Measurements from ENCODE around the gene THOC5.
"Not testable (repeated sequence)": the region's sequence is repeated elsewhere in the genome, so short reads cannot be mapped to it uniquely, and the experiment has no call there.

THOC5 gene

GRCh38 chr22:29559853-29560252 lies 6.3 kb upstream of the THOC5 start:
- no peak for FAIRE-seq

- FAIRE-seq, result no peak
Observed at GRCh38 chr22:29559030-29559429, 5.5 kb upstream of the THOC5 start.

- FAIRE-seq, result no peak
Observed at GRCh38 chr22:29555065-29555644, 1.6 kb upstream of the THOC5 start.

GRCh38 chr22:29552357-29552756 lies 1.2 kb downstream of the THOC5 start:
- FAIRE-seq, result not testable (repeated sequence)

GRCh38 chr22:29550005-29550404 lies 3.6 kb downstream of the THOC5 start:
- no peak for FAIRE-seq

- FAIRE-seq, result not testable (repeated sequence)
Observed at GRCh38 chr22:29545045-29545444, 8.5 kb downstream of the THOC5 start.

- FAIRE-seq, result no peak
Observed at GRCh38 chr22:29541845-29542244, 11.7 kb downstream of the THOC5 start.

GRCh38 chr22:29539105-29539504 lies 14.5 kb downstream of the THOC5 start:
- FAIRE-seq, result no peak

GRCh38 chr22:29536411-29536810 lies 17.1 kb downstream of the THOC5 start:
- FAIRE-seq, result no peak

- FAIRE-seq, result no peak
Observed at GRCh38 chr22:29531419-29531818, 22.1 kb downstream of the THOC5 start.

GRCh38 chr22:29530716-29531115 lies 22.8 kb downstream of the THOC5 start:
- no peak for FAIRE-seq

GRCh38 chr22:29528144-29528543 lies 25.4 kb downstream of the THOC5 start:
- FAIRE-seq, result no peak

GRCh38 chr22:29524442-29525191 lies 28.9 kb downstream of the THOC5 start:
- no peak for FAIRE-seq

- no peak for FAIRE-seq
Observed at GRCh38 chr22:29523761-29524160, 29.8 kb downstream of the THOC5 start.

GRCh38 chr22:29521526-29521925 lies 32.0 kb downstream of the THOC5 start:
- no peak for FAIRE-seq

GRCh38 chr22:29520851-29521250 lies 32.7 kb downstream of the THOC5 start:
- FAIRE-seq, result no peak

- no peak for FAIRE-seq
Observed at GRCh38 chr22:29519996-29520395, 33.6 kb downstream of the THOC5 start.

GRCh38 chr22:29518427-29518826 lies 35.1 kb downstream of the THOC5 start:
- FAIRE-seq, result no peak

- no peak for FAIRE-seq
Observed at GRCh38 chr22:29517215-29517908, 36.2 kb downstream of the THOC5 start.

- FAIRE-seq, result no peak
Observed at GRCh38 chr22:29512031-29512430, 41.5 kb downstream of the THOC5 start.

GRCh38 chr22:29511126-29511862 lies 42.3 kb downstream of the THOC5 start:
- FAIRE-seq, result no peak

GRCh38 chr22:29510542-29510941 lies 43.0 kb downstream of the THOC5 start:
- no peak for FAIRE-seq

GRCh38 chr22:29509815-29510214 lies 43.7 kb downstream of the THOC5 start:
- no peak for FAIRE-seq
